HepG2 (cell line): Measurements from ENCODE around the gene ILDR1. TPM values are rescaled to one million over a fixed set of nuclear protein-coding genes. Genes with fewer than 3 reads are reported as not detected.

Experiments used
- ATAC-seq: fragments of 200-7000 bp; cut with Tn5 transposase; 3 replicates; pipeline ENCODE4 v1.9.1; 2020; ENCODE audit warnings: mild to moderate bottlenecking, moderate library complexity
- BruUV-seq: library from RNA; stranded (reverse); fragments of 400-500 nt; replicated peaks from 2 replicates; lab custom pipeline; 2021; lab: Mats Ljungman, UMichigan
- CTCF ChIA-PET: fragments of 300-600 bp; formaldehyde crosslinking; extraction: SDS; loops from one replicate; lab custom pipeline; 2021; ENCODE audit warnings: low total read pairs, inconsistent platforms, low intra/inter-chr PET ratio; lab: Yijun Ruan, JAX
- POLR2A ChIA-PET: fragments of 350-600 bp; sonication (Branson Sonifier 250); formaldehyde crosslinking; loops from one replicate; lab custom pipeline; 2020; ENCODE audit warnings: antibody characterized with exemption, inconsistent platforms; lab: Yijun Ruan, JAX
- DNase-seq: peaks from one replicate; pipeline ENCODE4 v3.0.0-alpha.2; 2015; ENCODE audit warnings: low spot score
- FAIRE-seq: peaks from 3 replicates; lab custom pipeline; 2011; peaks lifted over from hg19 to GRCh38; lab: Jason Lieb, UNC
- H2AFZ ChIP-seq: one replicate; pipeline ENCODE4 v1.6.1; 2011; ENCODE audit warnings: low read length, inconsistent platforms
- H3K27ac ChIP-seq: fragments of 300-600 bp; 3 replicates; pipeline ENCODE4 v1.8.0; 2011; ENCODE audit warnings: mixed run types, mild to moderate bottlenecking, mixed read lengths, low read length, inconsistent platforms; ENCODE audit not compliant: insufficient read depth; ENCODE audit errors: extremely low read length
- H3K27me3 ChIP-seq, 2 experiments: fragments of 200-600 bp in 1 of 2; 2 replicates in 1 of 2; 3 replicates in 1 of 2; pipeline versions ENCODE4 v1.6.0 to v1.8.0; 2011; ENCODE audit warnings: low read length in 2 of 2, mild to moderate bottlenecking in 2 of 2, moderate library complexity in 2 of 2, inconsistent platforms in 1 of 2; ENCODE audit not compliant: insufficient read depth in 2 of 2, control insufficient read depth in 1 of 2
- H3K36me3 ChIP-seq, 2 experiments: fragments of 200-600 bp in 1 of 2; replicated peaks in 1 of 2; 2 replicates in 1 of 2; 3 replicates in 1 of 2; pipeline versions ENCODE4 v1.5.1 to v1.8.0; 2011; ENCODE audit warnings: low read length in 2 of 2, inconsistent platforms in 1 of 2; ENCODE audit not compliant: insufficient read depth in 2 of 2, control insufficient read depth in 1 of 2
- H3K4me1 ChIP-seq: 2 replicates; pipeline ENCODE4 v1.5.1; 2012; ENCODE audit warnings: low read length, inconsistent platforms; ENCODE audit not compliant: insufficient read depth
- H3K4me2 ChIP-seq: 2 replicates; pipeline ENCODE4 v1.6.0; 2011; ENCODE audit warnings: low read depth, low read length, inconsistent platforms
- H3K4me3 ChIP-seq, 3 experiments: fragments of 200-600 bp in 1 of 3; sonication (generic), shearing (Covaris generic) in 1 of 3; replicated peaks in 1 of 3; 2 replicates each; pipeline ENCODE4 v1.5.1; 2011 to 2016; ENCODE audit warnings: low read length in 3 of 3, inconsistent platforms in 2 of 3, low read depth in 2 of 3, mild to moderate bottlenecking in 2 of 3, control low read depth in 1 of 3, mixed read lengths in 1 of 3; ENCODE audit not compliant: insufficient read depth in 1 of 3
- H3K79me2 ChIP-seq: one replicate; pipeline ENCODE4 v1.6.1; 2011; ENCODE audit warnings: low read length, inconsistent platforms; ENCODE audit not compliant: insufficient read depth
- H3K9ac ChIP-seq: 2 replicates; pipeline ENCODE4 v1.6.0; 2011; ENCODE audit warnings: mild to moderate bottlenecking, low read depth, low read length, inconsistent platforms; ENCODE audit not compliant: insufficient read depth
- H3K9me3 ChIP-seq: 2 replicates; pipeline ENCODE4 v1.5.1; 2012; ENCODE audit warnings: mild to moderate bottlenecking, low read length
- H4K20me1 ChIP-seq: 2 replicates; pipeline ENCODE4 v1.6.0; 2011; ENCODE audit warnings: inconsistent platforms, mild to moderate bottlenecking, low read length, moderate library complexity; ENCODE audit not compliant: insufficient read depth
- AKNA ChIP-seq: sonication (generic); formaldehyde crosslinking; IDR thresholded peaks from 2 replicates; pipeline ENCODE4 v1.4.0; 2020; ENCODE audit warnings: missing genetic modification reagents, borderline replicate concordance
- FOSL2 ChIP-seq: sonication (generic); formaldehyde crosslinking; IDR thresholded peaks from 2 replicates; pipeline ENCODE4 v1.4.0; 2020; ENCODE audit warnings: missing genetic modification reagents
- IRF2 ChIP-seq: IDR thresholded peaks from 2 replicates; pipeline ENCODE4 v1.6.1; 2018; ENCODE audit warnings: missing genetic modification reagents, missing compliant biosample characterization
- MLLT10 ChIP-seq: sonication (generic); formaldehyde crosslinking; IDR thresholded peaks from 2 replicates; pipeline ENCODE4 v1.4.0; 2020; ENCODE audit warnings: missing genetic modification reagents
- SMAD9 ChIP-seq: sonication (generic); formaldehyde crosslinking; IDR thresholded peaks from 2 replicates; pipeline ENCODE4 v1.5.1; 2020; ENCODE audit warnings: mild to moderate bottlenecking, missing genetic modification reagents
- TGIF2 ChIP-seq: IDR thresholded peaks from 2 replicates; pipeline ENCODE4 v1.6.1; 2016; ENCODE audit warnings: control low read depth, missing compliant biosample characterization
- ZNF33B ChIP-seq: sonication (generic); formaldehyde crosslinking; IDR thresholded peaks from 2 replicates; pipeline ENCODE4 v1.5.1; 2020; ENCODE audit warnings: mild to moderate bottlenecking, missing genetic modification reagents
- WGBS: methylation state at CpG from one replicate; pipeline ENCODE4 v1.1.6; 2017; ENCODE audit warnings: low lambda C conversion rate; 5-methylcytosine and 5-hydroxymethylcytosine counted together
- in situ Hi-C: cut with HindIII; loops from 2 replicates; pipeline ENCODE4 v1.10.0; 2017; ENCODE audit warnings: low pct_unique_long_range_greater_than_20kb; ENCODE audit not compliant: extremely low pct_ligation_motif_present
- intact Hi-C: fragments of 100-400 bp; cut with micrococcal nuclease; formaldehyde crosslinking; loops from one replicate; pipeline ENCODE4 v1.10.0; 2022; ENCODE audit not compliant: unreplicated experiment
- polyA plus RNA-seq, 8 experiments: library from polyadenylated mRNA; depleted of rRNA in 3 of 8; stranded (reverse) in 7 of 8; unstranded in 1 of 8; fragments of >200 nt; fragmentation: Illumina TruSeq in 4 of 8; extraction: Trizol in 4 of 8; gene quantifications; 2 replicates each; pipeline versions ENCODE4 v1.2.1 to v1.2.3, GENCODE V29; 2011 to 2016; ENCODE audit warnings: low read depth in 4 of 8, missing spikeins in 1 of 8, mixed read lengths in 1 of 8; ENCODE audit not compliant: insufficient read depth in 1 of 8
- total RNA-seq, 5 experiments: library from RNA; depleted of rRNA; stranded (reverse); fragments of >200 nt; fragmentation: Illumina TruSeq; extraction: Trizol; gene quantifications; 2 replicates each; pipeline ENCODE4 v1.2.3, GENCODE V29; 2016; ENCODE audit warnings: low read depth in 1 of 5

The ILDR1 gene
- total and polyA plus RNA-seq, 2 of the 13 experiments (the other 11 are each of a cell fraction or from before 2014, with no cell fraction given) = not detected

- BruUV-seq = no TSS peak
- no peak for TF ChIP-seq FOSL2
- TF ChIP-seq SMAD9 (CRISPR knock-in tag) = no peak
- TF ChIP-seq TGIF2 = no peak
- WGBS = 3% methylated on average over 3 of the region's 3 CpGs
- ATAC-seq (no peak), FAIRE-seq (no peak), DNase-seq (no peak)
- ChIA-PET CTCF (no interaction called here), POLR2A (no interaction called here)
- Histone ChIP-seq H3K27me3 (no peaks in the 10 kb centered on the region), H3K79me2 (no peaks in the 10 kb centered on the region), H3K9me3 (no peaks in the 10 kb centered on the region), H3K4me3 (no peak overlapping the region), H3K36me3 (no peaks in the 10 kb centered on the region), H4K20me1 (no peaks in the 10 kb centered on the region), H2AFZ (no peak overlapping the region), H3K9ac (no peak overlapping the region), H3K4me1 (no peaks in the 10 kb centered on the region), H3K4me2 (no peak overlapping the region), H3K27ac (no peak overlapping the region)
- in situ Hi-C loops (no loop called here), intact Hi-C loops (no loop called here)
Observed at GRCh38 chr3:122030381-122031122, 8.5 kb upstream of the ILDR1 start.

DNA sequence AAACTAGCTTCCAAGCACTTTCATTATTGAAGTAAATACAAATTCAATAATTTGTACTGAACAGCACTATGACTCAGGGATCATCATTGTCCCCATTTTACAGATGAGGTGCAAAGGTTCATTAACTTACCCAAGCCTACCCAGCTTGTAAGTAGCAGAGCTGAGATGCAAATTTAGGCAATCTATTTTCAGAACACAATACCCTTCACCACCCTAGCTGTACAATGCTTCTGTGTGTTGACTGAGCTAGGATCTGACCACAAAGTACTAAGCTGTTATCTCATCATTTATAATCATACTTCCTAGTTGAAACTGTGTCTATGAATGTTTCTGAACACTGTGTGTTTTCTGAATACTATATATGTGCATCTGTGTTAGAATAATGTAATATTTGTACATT is 3.2 kb upstream of the ILDR1 start:
- no peak for FAIRE-seq
- ChIA-PET POLR2A (no interaction called here), CTCF (no interaction called here)
- no peak overlapping the region for H3K27ac ChIP-seq
- H2AFZ ChIP-seq = no peak overlapping the region
- H3K4me3 ChIP-seq = no peak overlapping the region
- no peaks in the 10 kb centered on the region; a peak in 1 of 5 replicates for H3K27me3 ChIP-seq
- H3K9ac ChIP-seq = no peak overlapping the region
- in situ Hi-C loops = no loop called here
- no peak for ATAC-seq
- H3K4me2 ChIP-seq = no peak overlapping the region
- DNase-seq = no peak
- no peaks in the 10 kb centered on the region for H3K4me1 ChIP-seq
- no peaks in the 10 kb centered on the region for H3K9me3 ChIP-seq
- intact Hi-C loops = no loop called here
- BruUV-seq = no TSS peak
- no peaks in the 10 kb centered on the region for H3K36me3 ChIP-seq
- no peaks in the 10 kb centered on the region for H3K79me2 ChIP-seq
- no peaks in the 10 kb centered on the region for H4K20me1 ChIP-seq
- no peak for TF ChIP-seq ZNF33B
- TF ChIP-seq MLLT10 = no peak
- TF ChIP-seq AKNA = no peak
- no peak for TF ChIP-seq IRF2 (CRISPR knock-in tag)
